Amniotic stem cell (primary cell): ENCODE measurements around the gene RAPGEFL1.
A peak's percentile ranks its signal among the peaks of the same experiment; 100 is the strongest.
"Not testable (repeated sequence)": the region's sequence is repeated elsewhere in the genome, so short reads cannot be mapped to it uniquely, and the experiment has no call there.

Experiments used
- DNase-seq: peaks from one replicate; lab custom pipeline; 2025; lab: John Stamatoyannopoulos, UW

The RAPGEFL1 gene

DNA sequence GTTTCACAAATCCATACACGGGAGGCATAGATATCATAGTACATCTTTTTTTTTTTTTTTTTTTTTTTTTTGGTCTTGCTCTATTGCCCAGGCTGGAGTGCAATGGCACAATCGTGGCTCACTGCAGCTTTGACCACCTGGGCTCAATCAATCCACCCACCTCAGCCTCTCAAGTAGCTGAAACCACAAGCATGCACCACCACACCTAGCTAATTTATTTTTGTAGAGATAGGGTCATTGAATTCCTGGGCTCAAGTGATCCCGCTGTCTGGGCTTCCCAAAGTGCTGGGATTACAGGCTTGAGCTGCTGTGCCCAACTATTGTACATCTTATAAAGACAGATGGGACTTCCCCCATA lies 3.5 kb upstream of the RAPGEFL1 start:
- DNase-seq: no peak

DNA sequence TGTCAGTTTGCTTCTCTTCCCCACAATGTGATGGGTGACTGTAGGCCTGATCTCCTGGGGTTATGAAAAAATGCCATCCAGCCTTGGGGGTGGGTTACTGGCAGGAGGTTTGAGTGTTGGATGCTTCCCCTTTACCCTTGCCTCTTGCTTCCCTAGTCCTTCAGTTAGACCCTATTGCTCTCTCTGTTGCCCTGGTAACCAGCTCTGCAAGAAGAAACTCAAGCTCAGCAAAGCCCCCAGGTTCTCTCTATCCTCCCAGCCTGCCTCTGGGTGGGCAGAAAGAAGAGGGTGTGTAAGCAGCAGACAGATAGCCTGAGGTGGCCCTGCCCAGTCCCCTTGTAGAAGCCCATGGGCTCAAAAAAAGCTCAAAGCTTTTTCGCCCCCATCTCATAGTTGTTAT lies 2.8 kb upstream of the RAPGEFL1 start:
- no peak for DNase-seq

DNA sequence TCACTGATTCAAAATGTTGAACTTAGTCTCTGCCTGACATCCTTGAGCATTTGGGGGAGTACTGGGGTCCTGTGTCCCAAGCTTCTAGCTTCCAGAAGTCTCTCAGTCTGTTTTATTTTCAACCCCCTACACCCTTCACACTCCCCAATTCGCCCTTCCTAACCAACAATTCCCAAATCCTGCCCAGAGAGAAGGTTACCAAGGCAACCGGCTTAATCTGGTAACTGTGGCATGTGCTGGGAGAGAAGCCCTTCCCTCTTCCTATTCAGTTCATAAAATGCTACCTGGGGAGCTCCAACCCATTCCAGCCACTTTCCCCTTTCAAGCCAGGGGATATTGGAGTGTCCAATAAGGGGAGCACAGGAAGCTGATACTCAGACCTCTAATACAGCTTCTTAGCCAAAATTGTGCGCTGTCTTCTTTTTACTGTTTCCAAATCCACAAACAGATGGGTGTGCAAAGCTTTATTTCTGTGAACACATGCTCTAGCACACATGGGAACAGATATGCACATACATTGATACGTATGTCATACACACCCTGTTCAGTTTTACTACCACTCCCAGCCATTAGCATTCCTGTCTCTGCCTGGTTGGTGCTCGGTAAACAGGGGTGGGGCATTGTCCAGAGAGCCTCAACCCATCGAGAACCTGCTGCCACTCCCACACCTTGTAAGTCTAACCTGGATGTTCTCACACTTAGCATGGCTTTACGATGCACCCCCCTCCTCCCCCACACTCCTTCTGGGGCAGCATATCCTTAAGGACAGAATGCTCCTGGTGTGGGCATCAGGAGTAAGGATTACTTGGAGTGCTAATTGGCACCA lies 1.1 kb upstream of the RAPGEFL1 start:
- DNase-seq: no peak

DNA sequence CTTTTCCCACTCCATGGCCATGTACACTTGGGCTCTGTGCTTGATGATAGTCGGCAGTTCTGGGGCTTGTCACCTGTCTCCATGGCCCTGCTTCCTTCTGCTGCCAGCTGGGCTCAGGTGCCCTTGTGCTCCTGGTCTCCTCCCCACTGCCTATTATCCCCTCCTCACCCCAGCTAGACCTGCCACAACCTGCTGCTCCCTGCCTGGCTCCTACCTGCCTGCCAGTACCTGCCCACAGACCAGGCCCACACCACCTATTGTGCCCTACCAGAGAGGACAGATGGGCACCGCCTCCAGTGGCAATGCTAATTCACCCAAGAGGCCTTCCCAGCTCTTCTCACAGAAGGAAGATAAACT lies 538 bp upstream of the RAPGEFL1 start:
- DNase-seq: no peak

DNA sequence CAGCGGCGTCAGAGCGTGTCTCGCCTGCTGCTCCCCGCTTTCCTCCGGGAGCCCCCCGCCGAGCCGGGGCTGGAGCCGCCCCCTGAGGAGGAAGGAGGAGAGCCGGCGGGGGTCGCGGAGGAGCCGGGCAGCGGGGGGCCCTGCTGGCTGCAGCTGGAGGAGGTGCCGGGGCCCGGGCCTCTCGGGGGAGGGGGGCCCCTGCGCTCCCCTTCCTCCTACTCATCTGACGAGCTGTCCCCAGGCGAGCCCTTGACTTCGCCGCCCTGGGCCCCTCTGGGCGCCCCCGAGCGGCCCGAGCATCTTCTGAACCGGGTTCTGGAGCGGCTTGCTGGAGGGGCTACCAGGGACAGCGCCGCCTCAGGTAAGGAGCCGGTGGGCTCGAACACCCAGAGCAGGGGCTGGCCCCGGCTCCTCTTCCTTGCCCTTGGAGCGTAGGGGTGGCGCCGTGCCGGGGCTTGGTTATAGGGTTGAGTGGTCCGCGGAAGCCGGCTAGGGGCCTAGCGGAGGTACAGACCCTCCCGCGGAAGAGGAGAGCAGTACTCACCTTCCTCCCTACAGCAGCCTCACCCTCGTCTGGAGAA lies 841 bp downstream of the RAPGEFL1 start:
- DNase-seq: no peak

DNA sequence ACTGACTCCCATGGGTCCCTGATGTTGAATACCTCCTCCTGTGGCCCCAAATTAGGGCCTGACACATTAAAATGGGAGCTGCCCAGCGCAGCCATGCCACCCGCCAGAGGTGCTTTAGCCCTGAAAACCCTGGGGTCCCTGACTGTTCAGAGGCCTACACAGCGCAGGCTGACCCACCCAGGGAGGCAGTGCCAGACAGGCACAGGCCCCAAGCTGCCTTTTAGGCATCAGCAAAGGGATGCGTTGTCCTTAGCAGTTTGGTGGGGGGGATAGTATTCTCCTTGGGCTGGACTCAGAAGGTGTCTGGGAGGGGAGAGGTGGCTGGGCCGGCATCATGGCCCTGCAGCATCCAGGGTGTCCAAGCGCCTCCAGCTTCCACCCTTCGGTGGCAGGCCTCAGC lies 1.4 kb downstream of the RAPGEFL1 start:
- DNase-seq: no peak

DNA sequence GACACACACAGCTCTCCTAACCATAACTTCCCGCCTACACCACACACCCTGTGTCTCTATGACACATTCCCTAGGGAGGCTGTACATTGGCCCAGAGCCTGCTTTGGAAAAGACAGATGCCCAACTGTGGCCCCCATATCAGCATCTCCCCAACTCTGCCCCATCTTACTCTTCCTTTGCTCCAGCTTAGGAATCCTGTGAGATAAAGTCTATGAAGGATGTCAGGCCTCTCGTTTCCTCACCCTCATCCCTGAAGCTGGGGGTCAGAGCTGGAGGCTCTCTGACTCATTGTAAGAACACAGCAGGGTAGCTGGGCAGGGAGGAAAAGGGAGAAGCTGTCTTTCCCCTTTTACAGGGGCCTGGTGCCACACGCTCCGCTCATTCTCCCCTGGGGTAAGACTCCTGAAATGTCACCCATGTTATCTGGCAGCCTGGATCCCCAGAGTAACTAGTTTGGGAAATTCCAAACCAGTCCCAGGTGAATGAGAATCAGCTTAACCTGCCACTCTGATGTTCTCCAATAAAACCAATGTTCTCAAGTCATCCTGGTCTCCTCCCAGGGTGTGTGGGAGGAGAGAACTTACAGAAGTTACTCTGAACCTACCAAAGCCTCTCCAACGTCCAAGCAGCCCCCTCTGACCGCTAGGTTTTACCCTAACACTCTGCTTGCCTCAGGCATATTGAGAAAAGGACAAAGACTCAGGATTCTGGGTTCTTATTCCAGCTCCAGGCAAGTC lies 2.8 kb downstream of the RAPGEFL1 start:
- peak; percentile 25 for DNase-seq

DNA sequence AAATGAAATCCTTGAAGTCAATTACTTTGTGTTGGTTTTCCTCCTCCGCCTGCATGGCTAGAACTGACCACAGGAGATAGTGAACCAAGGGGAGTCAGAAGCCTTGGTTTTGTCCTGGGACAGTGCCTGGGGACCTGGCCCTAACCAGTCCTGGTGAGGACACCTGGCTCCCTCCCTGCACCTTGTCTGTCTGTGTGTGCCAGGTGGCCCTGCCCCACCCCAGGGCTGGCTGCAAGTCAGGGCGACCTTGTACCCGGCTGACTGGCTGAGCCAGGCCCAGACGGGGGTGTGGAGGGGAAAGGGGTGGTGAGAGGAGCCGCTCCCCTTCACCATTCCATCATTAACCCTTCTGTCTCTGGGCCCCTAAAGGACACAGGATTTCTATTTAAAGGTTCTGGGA lies 3.4 kb downstream of the RAPGEFL1 start:
- DNase-seq: no peak

DNA sequence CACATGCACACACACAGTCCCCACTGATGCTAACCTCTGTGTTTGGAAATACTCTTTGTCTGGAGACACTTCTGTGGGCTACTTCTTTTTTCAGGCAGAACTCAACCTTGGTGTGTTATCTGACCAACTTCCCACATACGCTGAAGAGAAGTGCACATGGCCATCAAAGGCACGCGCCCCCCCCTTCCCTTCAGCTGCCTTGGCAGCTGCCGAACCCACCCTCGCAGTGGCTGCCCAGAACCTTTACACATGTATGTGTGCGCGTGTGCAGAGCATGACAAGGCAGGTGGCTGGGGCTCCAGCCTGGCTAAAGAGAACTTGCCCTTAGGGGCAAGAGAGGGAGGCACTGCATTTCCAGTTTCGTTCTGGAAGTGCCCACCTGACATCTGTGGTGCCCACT lies 3.9 kb downstream of the RAPGEFL1 start:
- no peak for DNase-seq

DNA sequence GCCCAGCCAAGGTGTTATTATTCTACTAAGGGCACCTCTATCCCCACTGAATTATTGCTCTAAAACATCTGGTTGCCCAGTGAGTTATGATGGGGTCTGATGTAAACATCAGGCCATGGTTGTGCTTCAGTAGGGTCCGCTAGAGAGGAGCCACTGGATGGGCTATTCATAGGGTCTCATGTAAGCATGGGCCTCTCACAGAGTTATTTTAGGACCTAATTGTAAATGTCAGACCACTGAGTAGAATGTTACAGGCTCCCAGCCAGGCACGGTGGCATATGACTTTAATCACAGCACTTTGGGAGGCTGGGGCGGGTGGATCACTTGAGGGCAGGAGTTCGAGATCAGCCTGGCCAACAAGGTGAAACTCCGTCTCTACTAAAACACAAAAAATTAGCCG lies 5.3 kb downstream of the RAPGEFL1 start:
- DNase-seq: no peak

DNA sequence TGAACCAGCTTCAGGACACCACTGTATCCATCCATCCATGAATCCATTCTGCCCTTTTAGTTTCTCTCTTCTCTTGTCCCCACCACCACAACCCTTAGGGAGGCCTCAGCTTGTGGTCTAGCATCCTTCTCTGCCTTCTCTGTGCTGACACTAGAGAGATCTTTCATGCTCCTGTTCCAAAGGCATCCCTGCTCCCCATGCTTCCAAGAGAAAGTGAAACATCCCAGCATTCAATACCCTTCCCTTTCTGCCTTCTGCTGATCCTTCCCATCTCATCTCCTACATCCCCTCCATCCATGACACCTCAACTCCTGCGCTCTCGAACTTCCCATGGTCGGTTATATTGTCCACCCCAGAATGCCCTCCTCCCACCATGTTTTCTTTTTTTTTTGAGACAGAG lies 10.0 kb downstream of the RAPGEFL1 start:
- DNase-seq: no peak

DNA sequence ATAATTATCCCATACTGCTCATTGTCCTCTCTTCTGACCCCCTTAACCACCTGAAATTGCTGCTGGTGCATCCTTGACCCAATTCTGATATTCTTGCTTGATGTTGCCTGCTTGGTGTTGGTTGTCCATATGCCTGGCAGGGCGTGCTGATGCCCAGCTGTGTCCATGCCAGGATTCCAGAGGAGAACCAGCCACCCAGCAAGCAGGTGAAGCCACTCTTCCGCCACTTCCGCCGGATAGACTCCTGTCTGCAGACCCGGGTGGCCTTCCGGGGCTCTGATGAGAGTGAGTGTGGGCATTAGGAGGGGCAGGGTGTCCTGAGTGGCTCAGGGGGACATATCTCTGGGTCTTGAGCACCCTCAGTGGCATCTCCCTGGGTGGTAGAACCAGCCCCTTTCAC lies 11.4 kb downstream of the RAPGEFL1 start:
- DNase-seq: no peak

DNA sequence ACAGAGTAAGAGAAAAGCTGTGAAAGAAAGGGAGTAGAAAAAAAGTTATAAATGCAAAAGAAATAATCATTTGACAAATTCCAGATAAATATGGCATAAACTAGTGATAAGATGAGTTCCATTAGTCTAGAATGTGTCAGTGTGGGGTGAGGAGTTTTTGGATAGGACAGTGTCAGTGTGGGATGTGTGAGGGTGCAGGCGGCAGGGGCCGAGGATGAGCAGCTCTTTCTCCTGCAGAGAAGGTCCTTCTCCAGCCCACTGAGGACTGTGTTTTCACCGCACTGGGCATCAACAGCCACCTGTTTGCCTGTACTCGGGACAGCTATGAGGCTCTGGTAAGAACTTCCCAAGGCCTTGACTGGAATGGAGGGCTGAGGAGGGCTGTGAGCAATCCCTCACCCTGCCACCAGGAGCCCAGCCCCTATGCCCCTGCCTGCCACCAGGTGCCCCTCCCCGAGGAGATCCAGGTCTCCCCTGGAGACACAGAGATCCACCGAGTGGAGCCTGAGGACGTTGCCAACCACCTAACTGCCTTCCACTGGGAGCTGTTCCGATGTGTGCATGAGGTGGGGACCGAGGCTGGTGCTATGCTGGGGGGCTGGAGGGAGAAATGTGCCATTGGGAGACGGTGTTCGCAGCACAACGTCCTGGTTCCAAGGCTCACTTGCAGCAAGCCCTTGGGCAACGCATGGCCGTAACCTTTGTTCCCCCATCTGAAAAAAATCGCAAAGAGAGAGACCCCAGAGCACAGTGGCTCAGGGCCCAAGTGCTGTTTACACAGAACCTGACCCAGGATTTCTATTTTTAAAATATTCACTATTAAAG lies 13.1 kb downstream of the RAPGEFL1 start:
- no peak for DNase-seq

DNA sequence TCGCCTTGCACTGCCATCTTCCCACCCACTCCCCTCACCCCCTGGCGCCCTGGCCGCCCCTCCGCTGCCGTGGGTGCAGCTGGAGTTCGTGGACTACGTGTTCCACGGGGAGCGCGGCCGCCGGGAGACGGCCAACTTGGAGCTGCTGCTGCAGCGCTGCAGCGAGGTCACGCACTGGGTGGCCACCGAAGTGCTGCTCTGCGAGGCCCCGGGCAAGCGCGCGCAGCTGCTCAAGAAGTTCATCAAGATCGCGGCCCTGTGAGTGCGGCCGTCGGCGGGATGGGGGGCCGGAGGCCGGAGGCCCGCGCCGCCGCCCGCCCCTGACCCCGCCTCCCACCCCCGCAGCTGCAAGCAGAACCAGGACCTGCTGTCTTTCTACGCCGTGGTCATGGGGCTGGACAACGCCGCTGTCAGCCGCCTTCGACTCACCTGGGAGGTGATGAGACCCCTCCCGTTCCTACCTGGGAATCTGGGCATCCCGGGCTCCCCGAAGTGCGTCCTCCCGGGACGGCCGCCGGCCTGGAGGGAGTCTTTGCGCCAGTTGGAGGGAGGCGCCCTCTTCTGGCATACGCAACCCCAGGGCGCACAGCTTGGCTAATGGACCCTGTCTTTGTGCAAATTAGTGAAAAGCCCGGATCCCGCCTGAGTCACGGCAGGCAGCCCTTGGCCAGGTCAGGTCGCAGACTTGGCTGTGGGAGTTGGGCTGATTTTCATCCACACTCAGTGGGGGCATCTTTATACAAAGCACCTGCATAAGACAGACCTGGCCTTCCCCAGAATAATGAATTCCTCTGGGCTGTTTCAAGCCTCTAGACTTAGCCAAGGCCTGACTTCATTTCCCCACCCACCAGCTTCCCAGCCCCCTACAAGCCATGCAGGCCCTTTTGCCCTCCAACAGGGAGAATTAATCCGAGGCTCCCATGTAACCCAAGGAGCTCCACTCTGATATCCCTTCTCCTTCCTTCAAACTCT lies 14.3 kb downstream of the RAPGEFL1 start:
- DNase-seq: peak; percentile 58

DNA sequence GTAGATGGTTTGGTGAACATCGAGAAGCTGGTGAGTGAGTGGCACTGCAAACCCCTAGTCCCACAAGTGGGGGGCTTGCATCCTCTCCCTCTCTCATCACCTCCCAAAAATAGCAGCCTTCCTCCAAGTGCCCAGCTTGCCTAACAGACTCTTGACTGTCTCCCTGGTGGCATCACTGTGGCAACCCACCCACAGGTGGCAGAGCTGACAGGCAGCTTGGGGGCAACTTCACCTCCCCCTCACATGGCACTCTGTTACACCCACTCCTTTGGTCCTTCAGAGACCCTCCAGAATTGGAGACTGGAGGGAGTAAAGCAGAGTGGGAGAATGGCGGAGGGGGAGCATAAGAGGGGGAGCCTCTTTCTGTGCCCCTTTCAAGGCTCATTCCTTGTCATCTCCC lies 15.7 kb downstream of the RAPGEFL1 start:
- no peak for DNase-seq

DNA sequence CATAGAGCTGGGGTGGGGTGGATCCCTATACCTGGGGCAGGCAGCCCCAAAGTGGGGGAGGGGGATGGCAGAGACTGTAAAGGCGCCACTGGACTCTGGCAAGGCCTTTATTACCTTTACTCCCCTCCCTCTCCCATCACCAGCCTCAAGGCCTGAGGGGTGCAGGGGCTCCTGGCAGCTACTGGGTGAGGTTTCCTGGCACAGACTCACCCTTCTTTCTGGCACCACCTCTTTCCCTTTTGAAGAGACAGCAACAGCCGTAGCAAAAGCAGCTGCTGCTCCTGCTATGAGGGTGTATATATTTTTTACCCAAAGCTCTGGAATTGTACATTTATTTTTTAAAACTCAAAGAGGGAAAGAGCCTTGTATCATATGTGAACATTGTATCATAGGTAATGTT lies 17.6 kb downstream of the RAPGEFL1 start:
- DNase-seq: no peak

DNA sequence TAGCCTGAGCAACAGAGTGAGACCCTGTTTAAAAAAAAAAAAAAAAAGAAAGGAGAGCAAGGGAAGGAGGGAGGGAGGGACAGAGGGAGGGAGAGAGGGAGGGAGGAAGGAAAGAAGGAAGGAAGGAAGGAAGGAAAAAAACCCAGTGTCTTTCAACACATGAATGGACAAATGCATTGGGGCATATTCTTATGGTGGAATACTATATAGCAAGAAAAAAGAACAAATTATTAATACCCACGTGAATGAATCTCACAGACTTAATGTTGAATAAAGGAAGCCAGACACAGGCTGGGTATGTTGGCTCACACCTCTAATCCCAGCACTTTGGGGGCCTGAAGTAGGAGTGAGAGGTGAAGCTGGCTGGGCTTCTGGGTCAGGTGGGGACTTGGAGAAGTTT lies 20.3 kb downstream of the RAPGEFL1 start:
- no peak for DNase-seq

DNA sequence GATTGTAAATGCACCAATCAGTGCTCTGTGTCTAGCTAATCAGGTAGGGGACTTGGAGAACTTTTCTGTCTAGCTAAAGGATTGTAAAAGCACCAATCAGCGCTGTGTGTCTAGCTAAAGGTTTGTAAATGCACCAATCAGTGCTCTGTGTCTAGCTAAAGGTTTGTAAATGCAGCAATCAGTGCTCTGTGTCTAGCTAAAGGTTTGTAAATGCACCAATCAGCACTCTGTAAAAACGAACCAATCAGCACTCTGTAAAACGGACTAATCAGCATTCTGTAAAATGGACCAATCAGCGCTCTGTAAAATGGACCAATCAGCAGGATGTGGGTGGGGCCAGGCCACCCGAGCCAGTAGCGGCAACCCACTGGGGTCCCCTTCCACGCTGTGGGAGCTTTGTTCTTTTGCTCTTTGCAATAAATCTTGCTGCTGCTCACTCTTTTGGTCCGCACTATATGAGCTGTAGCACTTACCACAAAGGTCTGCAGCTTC lies 20.7 kb downstream of the RAPGEFL1 start:
- DNase-seq: not testable (repeated sequence)

DNA sequence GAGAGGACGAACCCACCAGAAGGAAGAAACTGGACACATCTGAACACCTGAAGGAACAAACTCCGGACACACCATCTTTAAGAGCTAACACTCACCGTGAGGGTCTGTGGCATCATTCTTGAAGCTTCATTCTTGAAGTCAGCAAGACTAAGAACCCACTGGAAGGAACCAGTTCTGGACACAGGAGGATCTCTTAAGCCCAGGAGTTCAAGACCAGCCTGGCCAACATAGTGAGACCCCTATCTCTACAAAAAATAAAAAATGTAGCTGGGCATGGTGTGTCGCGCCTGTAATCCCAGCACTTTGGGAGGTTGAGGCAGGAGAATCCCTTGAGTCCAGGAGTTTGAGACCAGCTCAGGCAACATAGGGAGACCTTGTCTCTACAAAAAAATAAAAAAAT lies 21.3 kb downstream of the RAPGEFL1 start:
- no peak for DNase-seq

DNA sequence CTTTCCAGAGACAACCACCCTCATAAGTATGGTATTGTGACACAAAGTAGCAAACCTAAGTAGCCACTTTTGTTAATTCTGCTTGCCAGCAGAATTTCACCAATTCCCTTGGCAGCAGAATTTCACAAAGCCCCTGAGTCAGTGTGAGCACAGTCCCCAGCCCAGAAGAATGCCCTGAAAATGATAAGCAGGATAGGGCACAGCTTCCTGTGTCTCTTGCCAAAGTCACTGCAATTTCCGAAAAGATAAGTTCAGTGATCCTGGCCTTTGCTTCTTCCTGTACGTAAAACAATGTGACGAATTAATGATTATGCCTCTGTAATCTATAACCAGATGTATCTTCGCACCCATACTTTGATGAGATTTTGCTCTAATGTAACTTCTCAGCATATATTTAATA lies 25.9 kb downstream of the RAPGEFL1 start:
- DNase-seq: no peak

DNA sequence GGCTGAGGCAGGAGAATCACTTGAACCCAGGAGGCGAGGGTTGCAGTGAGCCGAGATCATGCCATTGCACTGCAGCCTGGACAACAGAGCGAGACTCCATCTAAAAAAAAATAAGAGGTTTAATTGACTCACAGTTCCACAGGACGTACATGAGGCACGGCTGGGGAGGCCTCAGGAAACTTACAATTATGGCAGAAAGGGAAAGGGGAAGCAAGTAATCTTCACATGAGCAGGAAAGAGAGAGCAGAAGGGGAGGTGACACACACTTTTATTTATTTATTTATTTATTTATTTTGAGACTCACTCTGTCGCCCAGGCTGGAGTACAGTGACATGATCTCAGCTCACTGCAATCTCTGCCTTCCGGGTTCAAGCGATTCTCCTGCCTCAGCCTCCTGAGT lies 28.9 kb downstream of the RAPGEFL1 start:
- DNase-seq: not testable (repeated sequence)
